Activated naive CD8-positive, alpha-beta T cell treated with anti-CD3 and anti-CD28 coated beads, Interleukin-2, amount 10 ng/mL, durations not matched to agents 7 days and 5 days (primary cell): ENCODE results near the gene CMSS1. TPM values are rescaled to one million over a fixed set of nuclear protein-coding genes. Genes with fewer than 3 reads are reported as not detected.
"Not testable (repeated sequence)": the region's sequence is repeated elsewhere in the genome, so short reads cannot be mapped to it uniquely, and the experiment has no call there.

Experiments
- ATAC-seq: fragments of 150-1000 bp; cut with Tn5 transposase; one replicate; pipeline ENCODE4 v1.10.0; 2021; ENCODE audit warnings: low read depth, moderate library complexity
- POLR2A ChIA-PET: fragments of 350-600 bp; sonication (Branson Sonifier 250); formaldehyde crosslinking; loops from one replicate; lab custom pipeline; 2021; ENCODE audit warnings: antibody characterized with exemption; lab: Charles Lee
- DNase-seq: peaks from one replicate; pipeline ENCODE4 v3.0.0; 2021
- H3K27ac Mint-ChIP-seq: one replicate; pipeline ENCODE4 v1.8.0; 2022; ENCODE audit warnings: mild to moderate bottlenecking, mixed read lengths
- H3K27me3 Mint-ChIP-seq: one replicate; pipeline ENCODE4 v1.8.0; 2022; ENCODE audit warnings: mild to moderate bottlenecking, moderate library complexity, mixed read lengths
- H3K36me3 Mint-ChIP-seq: one replicate; pipeline ENCODE4 v1.8.0; 2021; ENCODE audit warnings: mild to moderate bottlenecking, mixed read lengths
- H3K4me1 Mint-ChIP-seq: one replicate; pipeline ENCODE4 v1.8.0; 2021; ENCODE audit warnings: mixed read lengths
- H3K4me3 Mint-ChIP-seq: one replicate; pipeline ENCODE4 v1.8.0; 2022; ENCODE audit warnings: mild to moderate bottlenecking, moderate library complexity, mixed read lengths
- H3K9me3 Mint-ChIP-seq: one replicate; pipeline ENCODE4 v1.8.0; 2021; ENCODE audit warnings: mixed read lengths
- total RNA-seq, 2 experiments: library from RNA; stranded (reverse); gene quantifications; one replicate each; pipeline ENCODE4 v1.2.3, GENCODE V29; 2021

Gene CMSS1
- total RNA-seq, 2 experiments from 2014 or later = 24.2 to 31.8 TPM

- peaks cover 4% of the 10 kb centered on the region for H3K4me1 Mint-ChIP-seq
- H3K9me3 Mint-ChIP-seq = no peaks in the 10 kb centered on the region
- DNase-seq (no peak), ATAC-seq (no peak)
- POLR2A ChIA-PET = no interaction called here
- no peak overlapping the region for H3K27ac Mint-ChIP-seq
- H3K36me3 Mint-ChIP-seq = no peaks in the 10 kb centered on the region
- H3K4me3 Mint-ChIP-seq = no peak overlapping the region
- H3K27me3 Mint-ChIP-seq = no peaks in the 10 kb centered on the region
These were observed 16.0 kb downstream of the CMSS1 start for GRCh38 chr3:99833617-99834205.

GRCh38 chr3:99834211-99834957 lies 16.7 kb downstream of the CMSS1 start:
- Mint-ChIP-seq H3K27ac (no peak overlapping the region), H3K4me1 (peaks cover 4% of the 10 kb centered on the region), H3K4me3 (no peak overlapping the region), H3K9me3 (no peaks in the 10 kb centered on the region), H3K36me3 (no peaks in the 10 kb centered on the region), H3K27me3 (no peaks in the 10 kb centered on the region)
- ATAC-seq = no peak
- DNase-seq = no peak
- POLR2A ChIA-PET = no interaction called here

GRCh38 chr3:99836681-99837080 lies 19.0 kb downstream of the CMSS1 start:
- Mint-ChIP-seq H3K27me3 (no peaks in the 10 kb centered on the region), H3K36me3 (no peaks in the 10 kb centered on the region), H3K9me3 (no peaks in the 10 kb centered on the region), H3K4me3 (no peak overlapping the region), H3K4me1 (peaks cover 4% of the 10 kb centered on the region), H3K27ac (no peak overlapping the region)
- DNase-seq (no peak), ATAC-seq (no peak)
- POLR2A ChIA-PET = no interaction called here

GRCh38 chr3:99837715-99838114 lies 20.1 kb downstream of the CMSS1 start:
- peaks cover 4% of the 10 kb centered on the region for H3K4me1 Mint-ChIP-seq
- POLR2A ChIA-PET = no interaction called here
- H3K27me3 Mint-ChIP-seq = no peaks in the 10 kb centered on the region

GRCh38 chr3:99838755-99839154 lies 21.1 kb downstream of the CMSS1 start:
- Mint-ChIP-seq H3K36me3 (no peaks in the 10 kb centered on the region), H3K27ac (no peak overlapping the region), H3K9me3 (no peaks in the 10 kb centered on the region), H3K27me3 (no peaks in the 10 kb centered on the region), H3K4me3 (no peak overlapping the region), H3K4me1 (peaks cover 6% of the 10 kb centered on the region)
- no peak for DNase-seq
- POLR2A ChIA-PET = no interaction called here
- no peak for ATAC-seq

More at GRCh38 chr3:99837715-99838114, 20.1 kb downstream of the CMSS1 start:
- H3K9me3 Mint-ChIP-seq = no peaks in the 10 kb centered on the region
- no peak for ATAC-seq
- H3K4me3 Mint-ChIP-seq = no peak overlapping the region
- no peak overlapping the region for H3K27ac Mint-ChIP-seq
- H3K36me3 Mint-ChIP-seq = no peaks in the 10 kb centered on the region
- DNase-seq = no peak

GRCh38 chr3:99839613-99840012 lies 22.0 kb downstream of the CMSS1 start:
- no peak overlapping the region for H3K27ac Mint-ChIP-seq
- DNase-seq (no peak), ATAC-seq (no peak)
- H3K4me3 Mint-ChIP-seq = no peak overlapping the region
- no peaks in the 10 kb centered on the region for H3K9me3 Mint-ChIP-seq
- POLR2A ChIA-PET = interaction anchor here (0.7 kb wide), 1 partner anchor 414 kb away, joined by 3 read pairs; no protein-coding TSS in a partner anchor
- H3K36me3 Mint-ChIP-seq = no peaks in the 10 kb centered on the region
- no peaks in the 10 kb centered on the region for H3K27me3 Mint-ChIP-seq
- peaks cover 9% of the 10 kb centered on the region for H3K4me1 Mint-ChIP-seq

GRCh38 chr3:99841949-99842348 lies 24.3 kb downstream of the CMSS1 start:
- H3K4me3 Mint-ChIP-seq, H3K9me3 Mint-ChIP-seq, POLR2A ChIA-PET, H3K27me3 Mint-ChIP-seq, H3K27ac Mint-ChIP-seq, ATAC-seq, DNase-seq, H3K36me3 Mint-ChIP-seq: not testable (repeated sequence)
- H3K4me1 Mint-ChIP-seq = peaks cover 16% of the 10 kb centered on the region

- POLR2A ChIA-PET = no interaction called here
- peaks cover 16% of the 10 kb centered on the region for H3K4me1 Mint-ChIP-seq
- ATAC-seq = peak; percentile 82
These were observed 25.3 kb downstream of the CMSS1 start for GRCh38 chr3:99842826-99843589.

GRCh38 chr3:99843590-99844258 lies 26.1 kb downstream of the CMSS1 start:
- no peak overlapping the region for H3K4me3 Mint-ChIP-seq
- H3K27ac Mint-ChIP-seq = no peak overlapping the region
- peaks cover 16% of the 10 kb centered on the region for H3K4me1 Mint-ChIP-seq
- H3K9me3 Mint-ChIP-seq = no peaks in the 10 kb centered on the region
- peaks cover 7% of the 10 kb centered on the region for H3K36me3 Mint-ChIP-seq
- ATAC-seq (peak; percentile 17), DNase-seq (no peak)
- POLR2A ChIA-PET = interaction anchor here (0.6 to 1.4 kb wide), 2 partner anchors 194 to 410 kb away, joined by 3 to 6 read pairs; no protein-coding TSS in a partner anchor
- H3K27me3 Mint-ChIP-seq = no peaks in the 10 kb centered on the region

More at GRCh38 chr3:99842826-99843589, 25.3 kb downstream of the CMSS1 start:
- Mint-ChIP-seq H3K36me3 (peaks cover 1% of the 10 kb centered on the region), H3K4me3 (no peak overlapping the region), H3K27ac (no peak overlapping the region), H3K9me3 (no peaks in the 10 kb centered on the region), H3K27me3 (no peaks in the 10 kb centered on the region)
- DNase-seq = no peak

GRCh38 chr3:99845331-99845730 lies 27.7 kb downstream of the CMSS1 start:
- peaks cover 16% of the 10 kb centered on the region for H3K4me1 Mint-ChIP-seq
- H3K36me3 Mint-ChIP-seq = peaks cover 7% of the 10 kb centered on the region
- ATAC-seq (no peak), DNase-seq (no peak)
- H3K4me3 Mint-ChIP-seq = no peak overlapping the region
- no peaks in the 10 kb centered on the region for H3K27me3 Mint-ChIP-seq
- POLR2A ChIA-PET = no interaction called here
- H3K9me3 Mint-ChIP-seq = no peaks in the 10 kb centered on the region
- H3K27ac Mint-ChIP-seq = no peak overlapping the region

GRCh38 chr3:99845999-99846398 lies 28.3 kb downstream of the CMSS1 start:
- POLR2A ChIA-PET = no interaction called here
- Mint-ChIP-seq H3K9me3 (no peaks in the 10 kb centered on the region), H3K27me3 (no peaks in the 10 kb centered on the region), H3K27ac (no peak overlapping the region), H3K4me3 (no peak overlapping the region), H3K4me1 (peaks cover 16% of the 10 kb centered on the region), H3K36me3 (peaks cover 7% of the 10 kb centered on the region)
- DNase-seq (no peak), ATAC-seq (no peak)

GRCh38 chr3:99846477-99847160 lies 29.0 kb downstream of the CMSS1 start:
- ATAC-seq (no peak), DNase-seq (no peak)
- Mint-ChIP-seq H3K9me3 (no peaks in the 10 kb centered on the region), H3K4me3 (no peak overlapping the region), H3K4me1 (peaks cover 16% of the 10 kb centered on the region), H3K27ac (no peak overlapping the region), H3K27me3 (no peaks in the 10 kb centered on the region), H3K36me3 (peaks cover 7% of the 10 kb centered on the region)
- POLR2A ChIA-PET = no interaction called here

- no peak overlapping the region for H3K27ac Mint-ChIP-seq
- POLR2A ChIA-PET = no interaction called here
- ATAC-seq = no peak
These were observed 30.8 kb downstream of the CMSS1 start for GRCh38 chr3:99848433-99848832.

More at GRCh38 chr3:99848433-99848832, 30.8 kb downstream of the CMSS1 start:
- H3K9me3 Mint-ChIP-seq = no peaks in the 10 kb centered on the region
- DNase-seq = no peak
- H3K4me1 Mint-ChIP-seq = peaks cover 15% of the 10 kb centered on the region
- no peak overlapping the region for H3K4me3 Mint-ChIP-seq
- H3K27me3 Mint-ChIP-seq = no peaks in the 10 kb centered on the region
- H3K36me3 Mint-ChIP-seq = peaks cover 9% of the 10 kb centered on the region
